Stimulated activated CD8-positive, alpha-beta memory T cell treated with anti-CD3 and anti-CD28 coated beads, Interleukin-15, amount 100 ng/mL, for 4 hours (primary cell): Measurements from ENCODE around the gene STX1A.
A peak's percentile ranks its signal among the peaks of the same experiment; 100 is the strongest.
"Not testable (repeated sequence)": the region's sequence is repeated elsewhere in the genome, so short reads cannot be mapped to it uniquely, and the experiment has no call there.

Source experiments
- DNase-seq, 2 donors: peaks; one replicate each; pipeline ENCODE4 v3.0.0-alpha.2; 2020; ENCODE audit warnings: low read depth in 2 of 2

Gene STX1A

GRCh38 chr7:73683056-73683787 lies 36.2 kb downstream of the STX1A start, which contains the start of the genes BUD23 and DNAJC30:
Gene BUD23, plus strand, starts transcription at chr7:73683597. Its CDS starts 29 bp downstream, at chr7:73683626.
Gene DNAJC30, minus strand, starts transcription at chr7:73683453. Its CDS starts 30 bp downstream, at chr7:73683423.
- peak; percentile 91 to 93 for DNase-seq

DNA sequence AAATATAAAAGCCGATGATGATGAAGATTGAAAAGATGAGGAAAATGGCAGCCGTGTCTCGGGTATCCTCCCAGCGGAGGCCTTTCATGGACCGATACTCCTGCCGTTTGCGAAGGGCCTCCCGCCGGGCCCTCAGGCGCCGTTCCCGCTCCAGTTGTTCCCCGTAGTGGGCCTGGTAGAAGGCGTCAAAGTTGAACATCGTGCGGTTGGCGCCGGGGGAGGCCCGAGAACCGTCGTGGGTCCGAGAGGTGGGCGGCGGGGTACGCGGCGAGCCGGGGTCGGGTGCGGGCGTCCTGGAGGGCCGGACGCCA lies 36.8 kb downstream of the STX1A start:
- no peak for DNase-seq

DNA sequence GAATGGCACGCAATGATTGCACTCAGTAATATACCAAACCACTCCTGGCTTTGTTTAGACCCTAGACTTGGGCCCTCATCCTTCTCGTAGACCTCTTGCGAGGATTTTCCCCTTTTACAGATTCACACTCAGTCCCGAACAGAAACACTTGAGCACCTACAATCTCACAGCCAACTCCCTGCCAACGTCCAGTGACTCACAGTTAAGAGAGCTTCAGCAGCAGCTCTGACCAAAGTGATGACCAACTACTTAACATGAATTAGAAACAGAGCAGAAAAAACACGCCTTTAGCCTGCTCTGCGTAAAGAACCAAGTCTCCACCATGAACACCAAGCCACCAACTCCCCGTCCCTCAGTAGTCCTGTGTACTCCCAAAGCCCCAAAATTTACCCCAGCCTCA lies 38.4 kb downstream of the STX1A start:
- no peak for DNase-seq

GRCh38 chr7:73680501-73680900 lies 39.0 kb downstream of the STX1A start:
- DNase-seq: no peak

DNA sequence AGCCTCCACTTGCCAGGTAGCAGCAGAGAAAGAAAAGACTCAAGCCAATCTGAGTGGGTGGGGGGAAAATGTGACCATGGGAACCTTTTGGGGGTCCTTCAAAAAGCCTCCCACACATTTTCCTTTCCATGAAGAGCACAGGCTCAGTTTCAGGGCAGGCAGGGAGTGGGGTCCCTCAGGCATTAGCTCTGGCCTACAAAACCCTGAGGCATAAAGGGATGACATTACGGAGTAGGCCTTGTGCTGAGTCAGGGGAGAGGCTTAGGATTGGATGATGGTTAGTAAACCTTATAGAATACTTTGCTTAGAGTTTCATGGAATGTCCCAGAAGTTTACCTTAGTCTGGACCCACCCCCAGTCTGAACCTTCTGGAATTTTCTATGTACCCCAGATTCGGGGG lies 39.8 kb downstream of the STX1A start:
- DNase-seq: no peak

- DNase-seq: no peak
These were observed 40.6 kb downstream of the STX1A start for GRCh38 chr7:73678862-73679261.

- not testable (repeated sequence) for DNase-seq
These were observed 43.4 kb downstream of the STX1A start for GRCh38 chr7:73676062-73676461.

DNA sequence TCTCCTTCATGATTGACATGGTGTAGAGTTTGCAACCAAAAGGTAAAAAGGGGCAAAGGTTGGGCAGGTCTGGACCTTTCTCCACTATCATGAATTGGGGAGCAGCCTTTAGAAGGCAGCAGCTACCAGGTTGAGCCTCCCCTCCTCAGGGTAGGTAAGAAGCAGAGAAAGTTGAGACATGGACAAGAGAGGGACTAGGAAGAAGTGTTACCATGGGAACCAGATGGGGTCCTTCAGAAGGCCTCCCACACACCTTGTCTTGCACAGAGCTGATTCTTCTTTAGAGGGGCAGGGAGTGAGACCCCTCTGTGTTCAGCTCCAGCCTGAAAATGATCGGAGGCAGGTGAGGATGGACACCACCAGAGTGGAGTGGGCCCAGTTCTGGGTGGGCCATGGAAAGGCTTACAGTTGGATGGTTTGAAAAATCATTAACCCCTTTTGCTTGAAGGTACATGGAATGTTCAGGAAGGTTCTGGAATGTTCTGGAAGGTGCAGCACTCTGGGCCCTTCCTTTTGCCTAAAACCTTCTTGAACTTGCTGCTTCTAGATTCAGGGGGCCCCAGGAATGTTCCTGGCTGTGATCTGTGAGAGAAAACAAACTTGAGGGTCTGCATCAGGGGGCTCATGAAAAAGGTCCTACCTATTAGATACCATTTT lies 44.9 kb downstream of the STX1A start:
- no peak for DNase-seq

GRCh38 chr7:73671857-73672445 lies 47.5 kb downstream of the STX1A start:
- no peak for DNase-seq

GRCh38 chr7:73671322-73671661 lies 48.2 kb downstream of the STX1A start:
- DNase-seq: no peak

- DNase-seq: no peak
These were observed 49.5 kb downstream of the STX1A start for GRCh38 chr7:73669858-73670385.

GRCh38 chr7:73669288-73669701 lies 50.2 kb downstream of the STX1A start:
- DNase-seq: no peak

GRCh38 chr7:73668886-73669230 lies 50.6 kb downstream of the STX1A start:
- DNase-seq: no peak

GRCh38 chr7:73668103-73668885 lies 51.2 kb downstream of the STX1A start:
- no peak for DNase-seq

GRCh38 chr7:73667344-73668102 lies 51.9 kb downstream of the STX1A start, which contains the start of gene VPS37D:
Gene VPS37D, plus strand, starts transcription at chr7:73667831. Its CDS starts 128 bp downstream, at chr7:73667959.
- DNase-seq: peak; percentile 74 to 80

GRCh38 chr7:73663033-73663432 lies 56.4 kb downstream of the STX1A start:
- no peak for DNase-seq

GRCh38 chr7:73660594-73660993 lies 58.9 kb downstream of the STX1A start:
- DNase-seq: not testable (repeated sequence)

- DNase-seq: no peak
These were observed 59.5 kb downstream of the STX1A start for GRCh38 chr7:73659983-73660382.

- not testable (repeated sequence) for DNase-seq
These were observed 64.2 kb downstream of the STX1A start for GRCh38 chr7:73655309-73655708.

DNA sequence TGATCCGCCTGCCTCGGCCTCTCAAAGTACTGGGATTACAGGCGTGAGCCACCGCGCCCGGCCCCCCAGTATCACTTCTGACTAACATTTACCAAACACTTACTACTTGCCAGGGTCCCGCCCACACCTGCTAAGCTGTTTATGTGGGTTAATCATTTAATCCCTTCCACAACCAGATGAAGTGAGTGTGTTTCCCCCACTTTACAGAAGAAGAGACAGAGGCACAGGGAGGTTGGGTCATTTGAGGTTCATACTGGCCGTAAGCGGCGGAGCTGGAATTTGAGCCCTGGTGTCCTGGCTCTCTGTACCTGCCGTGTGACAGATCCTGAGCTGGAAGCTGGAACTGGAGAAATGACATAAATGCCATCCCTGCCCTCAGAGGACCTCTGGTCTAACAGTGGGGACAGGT lies 66.9 kb downstream of the STX1A start:
- no peak for DNase-seq

DNA sequence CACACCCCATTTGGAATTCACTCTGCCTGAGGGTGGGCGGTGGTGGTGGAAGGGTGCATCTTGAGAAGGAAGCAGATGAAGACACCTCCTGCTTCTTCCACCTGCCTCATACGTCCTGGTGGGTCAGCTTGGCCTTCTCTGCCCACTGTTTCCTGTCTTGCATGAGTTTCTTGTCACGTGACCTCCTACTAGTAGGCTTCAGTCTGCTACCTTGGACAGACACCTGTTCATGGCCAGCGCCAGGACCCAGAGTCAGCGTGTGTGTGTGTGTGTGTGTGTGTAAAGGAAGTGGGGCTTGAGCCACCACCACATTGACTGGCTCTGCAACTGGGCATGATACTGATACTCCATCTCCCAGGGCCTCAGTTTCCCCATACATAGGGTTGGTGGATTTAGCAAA lies 68.9 kb downstream of the STX1A start:
- no peak for DNase-seq
